GM19025 (cell line): ENCODE measurements around the gene NMNAT1.
"Not testable (repeated sequence)": the region's sequence is repeated elsewhere in the genome, so short reads cannot be mapped to it uniquely, and the experiment has no call there.

Experiments
- ATAC-seq: cut with Tn5 transposase; IDR thresholded peaks from one replicate; pipeline ENCODE4 v1.9.1; 2021; ENCODE audit warnings: mild to moderate bottlenecking, low read depth, moderate library complexity; ENCODE audit not compliant: unreplicated experiment

NMNAT1 gene

DNA sequence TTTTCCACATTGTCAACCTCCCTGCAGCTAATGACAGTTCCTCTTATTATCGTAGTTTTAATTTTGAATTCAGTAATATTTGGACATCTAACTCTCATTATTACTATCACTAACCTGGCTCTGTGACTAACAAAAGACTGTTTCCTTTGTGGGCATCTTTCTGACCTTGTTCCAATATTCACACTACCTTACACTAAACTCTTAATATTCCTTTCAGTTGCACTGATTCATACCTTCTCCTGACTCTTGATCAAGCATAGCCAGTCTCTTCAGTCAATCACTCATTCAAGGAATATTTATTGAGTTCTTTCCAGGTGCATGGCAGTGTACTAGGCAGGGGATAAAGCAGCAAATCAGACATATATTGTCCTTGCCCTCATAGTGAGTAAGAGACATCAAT lies 25.4 kb upstream of the NMNAT1 start:
- no peak for ATAC-seq

DNA sequence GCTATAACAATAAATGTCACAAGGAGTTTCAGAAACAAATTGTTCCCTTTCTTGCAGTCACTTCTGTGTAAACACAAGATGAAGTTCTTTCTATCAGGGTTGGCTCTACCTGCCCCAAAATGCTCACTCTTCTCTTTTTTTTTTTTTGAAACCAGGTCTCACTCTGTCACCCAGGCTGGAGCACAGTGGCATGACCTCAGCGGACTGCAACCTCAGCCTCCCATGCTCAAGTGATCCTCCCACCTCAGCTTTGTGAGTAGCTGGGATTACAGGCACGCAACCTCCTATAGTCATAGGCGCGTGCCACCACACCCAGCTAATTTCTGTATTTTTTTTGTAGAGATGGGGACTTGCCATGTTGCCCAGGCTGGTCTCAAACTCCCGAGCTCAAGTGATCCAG lies 22.7 kb upstream of the NMNAT1 start:
- no peak for ATAC-seq

DNA sequence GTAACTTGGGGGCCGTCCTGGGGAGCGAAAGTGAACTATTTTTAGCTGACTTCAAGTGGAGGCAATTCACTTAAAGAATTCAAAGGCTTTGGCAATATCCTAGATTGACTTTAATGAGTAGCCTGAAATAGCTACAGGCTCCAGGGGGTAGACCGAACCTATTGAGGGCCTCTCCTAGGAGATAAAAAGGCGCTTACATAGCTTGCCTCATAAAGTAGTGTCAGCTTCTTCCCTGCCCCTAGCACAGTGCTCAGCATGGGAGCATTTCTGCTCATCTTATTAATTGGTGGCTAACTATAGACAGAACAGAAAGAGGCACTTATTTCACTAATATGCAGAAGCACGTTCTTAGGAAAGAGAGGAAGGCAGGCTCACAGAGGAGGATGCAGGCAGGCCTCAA lies 20.9 kb upstream of the NMNAT1 start:
- no peak for ATAC-seq

DNA sequence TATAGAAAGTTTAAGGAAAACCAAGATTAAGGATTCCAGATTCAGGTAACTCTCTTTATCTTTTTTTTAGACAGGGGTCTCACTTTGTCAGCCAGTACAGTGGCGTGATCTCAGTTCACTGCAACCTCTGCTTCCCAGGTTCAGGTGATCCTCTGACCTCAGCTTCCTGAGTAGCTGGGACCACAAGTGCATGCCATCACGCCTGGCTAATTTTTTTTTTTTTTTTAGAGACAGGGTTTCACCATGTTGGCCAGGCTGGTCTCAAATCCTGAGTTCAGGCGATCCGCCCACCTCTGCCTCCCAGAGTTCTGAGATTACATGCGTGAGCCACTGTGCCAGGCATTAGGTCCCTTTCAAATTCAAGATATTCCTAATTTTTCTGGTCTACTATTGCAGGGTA lies 16.0 kb upstream of the NMNAT1 start:
- ATAC-seq, result no peak

DNA sequence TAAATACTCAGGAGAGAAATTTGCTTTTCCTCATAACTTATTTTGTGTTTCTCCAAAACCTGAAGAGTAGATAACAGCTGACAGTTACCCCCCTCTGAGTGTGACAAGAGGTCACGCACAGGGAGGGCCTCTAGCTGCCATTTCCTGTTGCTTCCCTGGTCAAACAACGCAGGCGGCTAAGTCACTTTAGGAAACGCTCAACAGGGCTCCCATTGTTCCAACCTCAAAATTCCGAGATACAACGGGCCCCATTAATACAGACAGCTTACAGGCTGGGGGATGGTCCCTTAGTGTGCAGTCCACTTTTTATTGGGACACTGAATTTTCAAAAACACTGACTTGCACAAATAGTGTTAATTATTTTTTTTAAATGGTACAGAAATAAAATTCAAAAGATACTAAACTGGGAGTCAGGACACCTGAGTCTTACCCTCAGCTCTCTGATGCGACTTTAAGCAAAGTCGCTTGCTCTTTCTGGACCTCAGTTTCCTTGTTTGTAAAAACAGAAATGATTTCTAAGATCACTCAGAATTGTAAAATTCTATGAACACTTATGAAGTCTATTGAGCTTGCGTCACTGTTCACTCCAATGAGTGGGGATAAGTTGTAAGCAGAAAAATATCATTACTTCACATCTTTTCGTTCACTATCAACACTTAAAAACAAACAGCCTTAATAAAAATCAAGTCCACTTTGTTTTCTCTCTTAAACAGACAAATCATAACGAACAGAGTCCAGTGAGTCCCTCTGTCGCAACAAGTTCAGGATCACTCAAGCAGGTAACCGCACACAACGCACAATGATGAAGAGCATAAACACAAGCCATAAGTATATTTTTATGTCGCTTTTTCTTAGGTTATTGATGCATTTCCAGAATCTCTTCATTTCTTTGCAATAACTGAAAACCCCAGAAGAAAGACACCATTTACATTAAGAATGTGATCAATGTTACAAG lies 13.6 kb upstream of the NMNAT1 start:
- ATAC-seq, result no peak

DNA sequence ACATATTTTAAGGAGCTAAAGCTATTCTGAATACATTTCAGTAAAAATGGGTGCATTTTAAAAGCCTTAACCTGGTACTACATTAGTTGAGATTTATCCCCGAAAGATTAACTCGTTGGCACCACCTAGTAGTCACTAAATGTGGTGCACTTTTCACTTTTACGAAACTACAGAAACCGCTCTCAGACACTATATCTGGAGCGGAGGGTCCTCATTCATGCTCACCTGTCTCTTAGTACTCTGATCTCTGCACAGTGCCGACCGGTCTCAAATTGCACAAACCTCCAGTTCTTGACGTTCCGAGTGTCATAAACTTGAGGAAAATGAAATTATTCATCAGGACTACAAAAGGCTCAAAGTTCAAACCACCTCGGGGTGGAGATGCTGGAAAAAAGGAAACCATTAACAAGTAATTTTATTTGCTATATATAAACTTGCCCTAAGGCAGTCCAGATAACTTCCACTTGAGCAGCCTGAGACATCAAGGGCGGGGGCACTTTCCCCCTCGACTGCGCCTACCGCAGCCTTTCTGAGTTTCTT lies 806 bp upstream of the NMNAT1 start:
- ATAC-seq, result no peak

DNA sequence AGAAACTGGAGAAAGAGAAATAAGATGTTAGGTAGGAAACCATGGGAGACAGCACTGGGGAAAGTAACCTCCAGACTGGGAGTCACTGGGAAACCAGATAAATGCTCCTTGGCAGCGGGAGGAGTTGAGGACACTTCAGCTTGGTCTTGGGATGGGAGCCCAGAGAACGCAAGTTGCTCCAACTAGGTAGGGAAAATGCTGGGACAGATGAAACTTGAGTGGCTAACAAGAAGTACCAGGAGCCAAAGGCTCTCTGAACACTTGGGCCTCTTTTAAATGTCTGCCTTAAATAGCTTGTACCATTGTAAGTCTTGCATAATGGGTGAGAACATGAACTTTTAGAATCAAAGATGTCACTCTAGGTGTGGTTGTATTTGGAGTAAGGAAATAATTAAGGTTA lies 3.0 kb downstream of the NMNAT1 start:
- ATAC-seq, result no peak

DNA sequence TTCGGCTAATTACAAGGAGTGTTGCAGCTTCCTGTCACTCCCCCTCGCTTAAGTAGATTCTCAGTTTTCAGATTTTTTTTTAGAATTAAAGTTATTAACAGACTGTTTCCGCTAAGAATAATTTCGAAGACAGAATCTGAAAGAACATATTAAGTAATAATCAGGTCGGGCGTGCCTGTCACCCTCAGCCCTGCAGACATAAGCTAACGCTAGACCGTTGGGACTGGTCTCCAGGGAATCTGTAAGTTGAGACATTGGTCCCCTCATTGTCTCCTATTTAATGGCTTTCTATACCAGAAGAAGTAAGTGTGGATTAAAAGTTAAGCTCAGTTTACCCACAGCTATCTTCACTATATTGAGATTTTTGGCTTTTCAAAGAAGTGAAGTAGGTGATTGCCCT lies 14.5 kb downstream of the NMNAT1 start:
- no peak for ATAC-seq

DNA sequence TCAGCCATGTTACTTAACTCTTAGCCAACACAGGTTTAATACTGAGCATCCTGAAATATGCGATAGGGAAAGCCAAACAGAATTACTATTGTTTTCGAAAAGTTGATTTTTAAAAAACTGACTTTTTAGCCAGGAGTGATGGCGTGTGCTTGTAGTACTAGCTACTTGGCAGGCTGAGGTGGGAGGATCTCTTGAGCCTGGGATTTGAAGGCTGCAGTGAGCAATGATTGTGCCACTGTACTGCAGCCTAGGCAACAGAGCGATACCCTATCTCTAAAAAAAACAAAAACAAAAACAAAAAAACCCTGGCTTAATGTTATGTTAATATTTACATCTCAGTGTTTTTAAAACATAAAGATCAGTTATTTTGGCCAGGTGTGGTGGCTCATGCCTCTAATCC lies 16.7 kb downstream of the NMNAT1 start:
- ATAC-seq, result no peak

DNA sequence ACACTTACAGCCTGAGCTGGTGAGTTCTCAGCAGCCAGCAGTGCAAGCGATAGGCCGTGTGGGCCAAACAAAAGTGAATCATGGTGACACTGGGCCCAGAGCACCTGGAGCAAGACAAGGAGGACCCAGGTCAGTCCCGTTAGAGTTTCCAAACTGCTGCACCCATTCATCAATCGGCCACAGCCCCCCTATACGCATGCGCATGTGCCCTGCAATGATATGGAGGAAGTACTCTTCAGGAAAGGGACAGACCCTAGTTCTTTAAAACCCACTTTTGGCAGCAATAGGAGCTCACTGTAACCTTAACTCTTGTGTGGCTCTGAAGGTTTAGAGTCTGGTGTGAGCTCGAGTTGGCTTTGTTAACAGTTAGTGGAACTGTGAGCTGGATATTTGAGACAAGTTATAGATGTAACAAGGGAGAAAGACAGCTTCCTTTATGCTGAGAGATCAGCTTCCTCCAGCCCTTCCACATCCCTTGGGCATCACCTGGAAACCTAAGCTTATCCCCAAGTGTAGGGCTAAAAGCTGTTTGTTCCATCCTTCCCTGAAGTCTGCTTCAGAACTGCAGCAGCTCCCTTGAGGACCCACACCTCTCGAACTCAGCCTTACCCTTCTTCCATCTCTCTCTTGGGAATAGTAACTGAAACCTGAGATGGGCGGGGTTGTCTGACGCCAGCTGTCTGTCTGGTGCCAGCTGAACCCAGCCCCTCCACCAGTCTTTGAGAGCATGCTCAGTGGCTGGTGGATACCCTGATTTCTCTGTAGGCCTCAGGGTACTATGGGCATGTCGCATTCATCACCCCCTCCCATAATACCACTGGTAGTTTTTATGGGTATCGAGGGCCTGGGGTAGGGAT lies 17.7 kb downstream of the NMNAT1 start:
- ATAC-seq, result no peak

DNA sequence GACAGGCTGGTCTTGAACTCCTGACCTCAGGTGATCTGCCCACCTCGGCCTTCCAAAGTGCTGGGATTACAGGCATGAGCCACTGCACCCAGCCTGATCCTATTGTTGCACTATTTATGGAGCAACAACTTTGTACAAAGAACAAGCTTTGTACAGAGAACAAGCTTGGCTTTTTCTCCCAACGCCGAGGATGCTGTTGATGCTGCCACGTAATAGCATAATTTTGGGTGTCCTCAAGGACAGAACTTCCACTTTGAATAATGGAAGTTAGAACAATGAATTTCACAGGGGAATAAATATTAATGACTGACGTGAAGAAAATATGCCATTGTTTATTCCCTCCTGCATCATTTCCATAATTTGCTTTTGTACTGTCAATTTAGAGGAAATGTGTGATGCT lies 41.0 kb downstream of the NMNAT1 start:
- no peak for ATAC-seq

DNA sequence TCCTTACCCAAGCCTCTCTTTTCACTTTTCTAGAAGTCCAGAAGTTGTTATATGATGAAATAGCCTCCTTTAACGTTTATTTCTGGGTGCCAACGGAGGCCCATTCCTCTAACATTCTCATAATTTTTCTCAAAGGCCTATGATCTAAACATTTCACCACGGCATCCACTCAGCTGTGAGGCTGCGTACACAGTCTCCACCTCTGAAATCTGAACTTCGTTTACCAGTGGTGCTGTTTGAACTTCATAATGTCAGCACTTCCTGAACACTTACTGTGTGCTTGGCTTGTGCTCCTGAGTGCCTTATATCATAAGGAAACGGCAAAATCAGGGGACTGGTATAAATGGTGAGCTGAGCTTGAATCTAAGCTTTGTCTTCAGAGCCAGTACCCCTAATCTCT lies 41.7 kb downstream of the NMNAT1 start:
- ATAC-seq, result no peak

DNA sequence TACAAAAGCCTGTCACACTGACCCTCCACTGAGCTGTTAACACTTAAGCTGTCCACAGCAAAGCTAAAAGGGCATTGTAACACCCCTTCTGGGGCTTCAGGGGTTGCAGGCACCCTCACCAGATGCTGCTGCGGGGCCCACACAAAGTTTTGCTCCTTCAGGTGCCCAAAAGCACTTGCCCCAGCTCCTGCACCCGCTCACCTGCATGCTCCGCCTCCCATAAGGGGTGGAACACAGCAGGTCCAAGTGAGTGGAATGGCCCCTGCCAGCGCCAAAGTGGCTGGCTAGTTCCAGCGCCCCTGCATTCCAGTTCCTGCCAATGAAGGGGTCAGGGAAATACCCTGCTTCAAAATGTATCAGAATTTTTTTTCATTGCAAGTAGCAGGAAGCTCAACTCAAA lies 46.5 kb downstream of the NMNAT1 start:
- ATAC-seq, result no peak

DNA sequence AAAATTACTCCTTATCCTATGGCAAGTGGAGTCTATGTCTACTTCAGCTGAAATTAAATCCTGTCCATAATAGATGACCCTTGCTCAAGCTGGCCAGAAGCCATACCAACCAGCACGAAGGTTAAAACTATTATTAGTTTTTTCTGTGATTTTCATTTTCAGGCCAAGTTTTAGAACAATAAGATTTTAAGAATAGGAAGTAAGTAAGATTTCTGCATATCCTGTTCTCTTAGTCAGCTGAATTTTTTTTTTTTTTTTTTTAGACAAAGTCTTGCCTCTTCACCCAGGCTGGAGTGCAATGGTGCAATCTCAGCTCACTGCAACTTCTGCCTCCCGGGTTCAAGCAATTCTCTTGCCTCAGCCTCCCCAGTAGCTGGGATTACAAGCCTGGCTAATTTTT lies 47.7 kb downstream of the NMNAT1 start:
- ATAC-seq, result no peak

DNA sequence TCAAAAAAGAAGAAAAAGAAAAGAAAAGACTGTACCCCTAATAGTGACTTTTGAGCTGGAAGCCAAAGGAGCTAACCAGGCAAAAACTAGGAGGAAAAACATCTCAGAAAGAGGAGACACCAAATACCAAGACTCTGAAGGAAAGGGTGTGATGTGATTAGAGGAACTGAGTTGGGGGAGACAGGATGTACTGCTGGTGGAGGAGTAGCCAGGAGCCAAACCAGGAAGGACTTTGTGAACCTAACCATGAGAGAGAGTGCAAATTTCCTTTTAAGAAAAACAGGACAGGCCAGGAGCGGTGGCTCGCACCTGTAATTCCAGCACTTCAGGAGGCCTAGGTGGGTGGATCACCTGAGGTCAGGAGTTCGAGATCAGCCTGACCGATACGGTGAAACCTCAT lies 49.6 kb downstream of the NMNAT1 start:
- no peak for ATAC-seq

DNA sequence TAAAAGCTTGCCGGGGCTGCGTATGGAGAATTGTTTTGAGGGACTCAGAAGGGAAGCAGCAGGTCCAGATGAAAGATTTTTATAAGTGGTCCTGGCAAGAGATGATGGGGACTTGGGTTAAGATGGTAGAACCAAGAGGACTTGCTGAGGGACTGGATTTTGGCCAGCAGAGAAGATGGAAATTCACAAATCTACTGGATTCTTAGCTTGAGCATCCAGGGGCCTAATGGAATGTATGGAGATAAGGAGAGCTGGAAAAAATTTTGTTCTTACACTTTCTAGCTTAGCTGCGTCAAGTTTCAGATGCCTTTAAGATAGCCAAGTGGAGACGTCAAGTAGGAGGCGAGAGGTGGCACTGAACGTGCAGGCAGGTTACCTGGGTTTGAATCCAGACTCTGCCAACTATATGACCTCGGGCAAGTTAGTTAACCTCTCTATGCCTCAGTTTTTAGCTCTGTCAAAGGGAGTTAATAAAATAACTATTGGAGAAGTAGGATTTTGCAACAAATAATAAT lies 50.3 kb downstream of the NMNAT1 start:
- ATAC-seq, result no peak

DNA sequence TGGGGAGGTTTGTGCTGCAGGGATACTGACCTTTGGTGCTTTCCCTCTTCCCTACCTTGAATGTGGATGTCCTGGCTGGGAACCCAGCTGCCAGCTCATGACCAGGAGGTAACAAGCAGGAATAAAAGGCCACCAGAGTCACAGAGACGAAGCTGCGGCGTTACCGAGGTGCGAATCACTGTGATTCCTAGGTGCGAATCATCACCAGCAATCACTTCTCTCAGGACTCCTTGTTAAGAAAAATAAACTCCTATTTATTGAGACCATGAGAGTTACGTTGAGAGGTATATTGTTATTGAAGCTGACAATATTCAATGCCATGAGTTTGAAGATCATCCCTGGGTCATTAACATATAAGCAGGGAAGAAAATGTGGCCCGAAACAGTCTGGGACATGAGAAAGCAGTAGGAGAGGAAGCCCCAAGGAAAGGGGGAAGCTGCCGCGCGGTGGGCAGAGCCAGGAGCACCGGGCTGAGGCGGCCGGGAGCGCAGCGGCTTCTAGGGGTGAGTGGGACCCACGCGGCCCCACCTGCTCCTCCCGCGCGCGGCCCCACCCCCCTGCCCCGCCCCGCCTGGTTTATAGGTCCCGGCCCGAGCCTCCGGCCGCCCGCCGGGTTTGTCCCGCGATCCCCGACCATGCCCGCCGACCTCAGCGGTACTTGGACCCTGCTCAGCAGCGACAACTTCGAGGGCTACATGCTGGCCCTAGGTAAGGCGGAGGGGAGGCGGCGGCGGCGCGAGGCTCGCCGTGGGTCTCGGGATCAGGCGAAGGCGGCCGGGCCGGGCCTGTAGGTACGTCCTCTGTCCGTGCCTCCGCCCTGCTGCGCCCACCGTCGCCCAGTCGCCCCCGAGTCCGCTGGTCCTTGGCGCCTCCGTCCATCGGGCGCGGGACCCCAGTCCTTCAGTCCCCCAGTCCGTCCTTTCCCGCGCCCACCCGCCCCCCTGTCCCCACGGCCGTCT lies 53.6 kb downstream of the NMNAT1 start, which contains the start of gene RBP7:
Gene RBP7 (plus strand): TSS at position 605 of the 959 bp plus-strand sequence. CDS start 31 bp downstream, at position 636.
- no peak for ATAC-seq

DNA sequence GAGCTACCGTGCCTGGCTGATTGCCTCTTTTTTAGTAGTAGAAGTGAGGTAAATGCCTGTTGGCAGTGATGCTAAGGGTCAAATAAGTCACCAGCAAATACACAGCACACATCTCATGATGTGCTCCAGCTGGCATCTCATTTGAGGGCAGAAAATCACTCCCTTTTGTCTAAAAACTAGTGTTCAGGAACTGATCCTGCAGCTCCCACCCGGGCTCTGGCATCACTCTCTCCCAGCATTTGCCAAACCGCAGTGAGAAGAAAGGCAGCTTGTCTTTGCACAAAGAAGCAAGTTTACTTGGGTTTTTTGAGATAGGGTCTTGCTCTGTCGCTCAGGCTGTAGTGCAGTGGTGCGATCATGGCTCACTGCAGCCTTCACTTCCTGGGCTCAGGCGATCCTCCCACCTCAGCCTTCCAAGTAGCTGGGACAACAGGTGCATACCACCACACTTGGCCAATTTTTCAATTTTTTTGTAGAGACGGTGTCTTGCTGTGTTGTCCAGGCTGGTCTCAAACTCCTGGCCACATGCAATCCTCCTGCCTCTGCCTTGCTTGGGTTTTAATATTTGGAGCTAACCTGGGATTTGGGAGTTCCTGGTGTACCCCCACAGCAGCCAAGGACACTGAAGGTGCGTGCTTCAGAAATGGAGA lies 57.9 kb downstream of the NMNAT1 start:
- ATAC-seq, result no peak

DNA sequence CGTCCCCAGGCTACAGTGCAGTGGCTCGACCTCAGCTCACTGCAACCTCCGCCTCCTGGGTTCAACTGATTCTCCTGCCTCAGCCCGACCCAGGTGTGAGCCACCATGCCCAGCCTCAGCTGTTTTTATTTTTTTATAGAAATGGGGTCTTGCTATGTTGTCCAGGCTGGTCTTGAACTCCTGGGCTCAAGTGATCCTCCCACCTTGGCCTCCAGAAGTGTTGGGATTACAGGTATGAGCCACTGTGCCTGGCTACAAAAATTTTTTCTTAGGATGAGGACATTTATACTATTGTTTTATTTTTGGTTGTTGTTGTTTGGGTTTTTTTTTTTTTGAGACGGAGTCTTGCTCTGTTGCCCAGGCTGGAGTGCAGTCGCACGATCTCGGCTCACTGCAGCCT lies 62.0 kb downstream of the NMNAT1 start:
- ATAC-seq, result not testable (repeated sequence)
